Breast epithelium (tissue), 4 donors: Measurements from ENCODE around the gene SPATA19. TPM values are rescaled to one million over a fixed set of nuclear protein-coding genes. Genes with fewer than 3 reads are reported as not detected.

Experiments
- DNase-seq, 2 donors: peaks; one replicate each; pipeline ENCODE4 v3.0.0-alpha.2; 2019; ENCODE audit warnings: low spot score in 2 of 2
- H3K27ac ChIP-seq, 2 donors: fragments of 200-600 bp; sonication (generic) in 1 of 2; one replicate each; pipeline ENCODE4 v1.5.1; 2016 to 2019; ENCODE audit warnings: mild to moderate bottlenecking in 1 of 2
- H3K27me3 ChIP-seq, 2 donors: fragments of 200-600 bp; sonication (generic) in 1 of 2; one replicate each; pipeline versions ENCODE4 v1.5.1 to v1.6.0; 2017 to 2019; ENCODE audit warnings: control low read depth in 1 of 2, mild to moderate bottlenecking in 1 of 2
- H3K36me3 ChIP-seq: fragments of 200-600 bp; one replicate; pipeline ENCODE4 v1.5.1; 2019
- H3K4me1 ChIP-seq, 2 donors: fragments of 200-600 bp; sonication (generic); one replicate each; pipeline ENCODE4 v1.5.1; 2016 to 2019; ENCODE audit warnings: control low read depth in 1 of 2
- H3K4me3 ChIP-seq, 3 donors: fragments of 200-600 bp; sonication (generic); 1 replicate in 2 of 3; 2 replicates in 1 of 3; pipeline ENCODE4 v1.5.1; 2016 to 2019; ENCODE audit warnings: mild to moderate bottlenecking in 3 of 3, moderate library complexity in 2 of 3
- H3K9me3 ChIP-seq, 2 donors: fragments of 200-600 bp; sonication (generic) in 1 of 2; one replicate each; pipeline ENCODE4 v1.5.1; 2016 to 2019; ENCODE audit warnings: control low read depth in 1 of 2
- POLR2A ChIP-seq: fragments of 450-650 bp; IDR thresholded peaks from one replicate; pipeline ENCODE4 v1.6.1; 2016; ENCODE audit warnings: antibody characterized with exemption, mild to moderate bottlenecking, moderate library complexity
- POLR2AphosphoS5 ChIP-seq, 3 donors: sonication (generic); formaldehyde crosslinking; IDR thresholded peaks; one replicate each; pipeline ENCODE4 v1.6.1; 2017; ENCODE audit warnings: antibody characterized with exemption in 3 of 3
- intact Hi-C: fragments of 100-400 bp; cut with DNase I; formaldehyde crosslinking; loops from one replicate; pipeline ENCODE4 v1.15.1; 2023; ENCODE audit warnings: low total_unique reads
- total RNA-seq, 3 donors: library from RNA; depleted of rRNA; stranded (reverse); fragments of >200 nt; gene quantifications; one replicate each; pipeline ENCODE4 v1.1.0, GENCODE V29; 2016
- TF ChIP-seq, protein P1 (sequence below), 3 donors: fragments of 450-650 bp; IDR thresholded peaks; one replicate each; pipeline ENCODE4 v1.5.1; 2016 to 2017; ENCODE audit warnings: antibody characterized with exemption in 3 of 3, mild to moderate bottlenecking in 3 of 3, moderate library complexity in 3 of 3

Gene SPATA19
- total RNA-seq, 3 donors from 2014 or later: not detected

DNA sequence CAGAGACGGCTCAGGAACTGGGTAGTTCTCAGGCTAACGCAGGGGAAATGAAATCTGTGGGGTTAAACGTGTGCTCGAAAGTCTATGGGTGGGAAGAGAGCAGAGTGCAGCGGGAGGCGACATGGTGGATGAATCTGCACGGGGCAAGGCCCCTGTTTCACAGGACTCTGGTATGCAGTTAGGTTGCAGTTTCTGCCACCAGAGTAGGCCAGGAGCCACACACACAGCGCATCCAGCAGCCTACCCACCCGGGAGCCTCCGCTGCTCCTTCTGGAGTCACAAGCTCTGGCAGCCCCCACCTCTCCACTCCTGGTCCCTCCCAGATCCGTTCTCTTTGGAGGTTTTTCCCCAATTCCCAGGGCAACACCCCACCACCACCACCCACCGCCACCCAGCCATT is 27.0 kb downstream of the SPATA19 start:
- peaks cover 0 to 18% of the 10 kb centered on the region in 2 donors for H3K27me3 ChIP-seq
- H3K27ac ChIP-seq: no peak overlapping the region
- no peak overlapping the region for H3K4me3 ChIP-seq
- no peaks in the 10 kb centered on the region for H3K9me3 ChIP-seq
- intact Hi-C loops: no loop called here
- no peaks in the 10 kb centered on the region for H3K4me1 ChIP-seq
- no peaks in the 10 kb centered on the region for H3K36me3 ChIP-seq
- TF ChIP-seq POLR2A (no peak), POLR2AphosphoS5 (IDR thresholded peaks at IDR 0.05) (no peak)
- TF ChIP-seq, protein P1, sequence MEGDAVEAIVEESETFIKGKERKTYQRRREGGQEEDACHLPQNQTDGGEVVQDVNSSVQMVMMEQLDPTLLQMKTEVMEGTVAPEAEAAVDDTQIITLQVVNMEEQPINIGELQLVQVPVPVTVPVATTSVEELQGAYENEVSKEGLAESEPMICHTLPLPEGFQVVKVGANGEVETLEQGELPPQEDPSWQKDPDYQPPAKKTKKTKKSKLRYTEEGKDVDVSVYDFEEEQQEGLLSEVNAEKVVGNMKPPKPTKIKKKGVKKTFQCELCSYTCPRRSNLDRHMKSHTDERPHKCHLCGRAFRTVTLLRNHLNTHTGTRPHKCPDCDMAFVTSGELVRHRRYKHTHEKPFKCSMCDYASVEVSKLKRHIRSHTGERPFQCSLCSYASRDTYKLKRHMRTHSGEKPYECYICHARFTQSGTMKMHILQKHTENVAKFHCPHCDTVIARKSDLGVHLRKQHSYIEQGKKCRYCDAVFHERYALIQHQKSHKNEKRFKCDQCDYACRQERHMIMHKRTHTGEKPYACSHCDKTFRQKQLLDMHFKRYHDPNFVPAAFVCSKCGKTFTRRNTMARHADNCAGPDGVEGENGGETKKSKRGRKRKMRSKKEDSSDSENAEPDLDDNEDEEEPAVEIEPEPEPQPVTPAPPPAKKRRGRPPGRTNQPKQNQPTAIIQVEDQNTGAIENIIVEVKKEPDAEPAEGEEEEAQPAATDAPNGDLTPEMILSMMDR (IDR thresholded peaks at IDR 0.05): no peak
- DNase-seq: no peak

DNA sequence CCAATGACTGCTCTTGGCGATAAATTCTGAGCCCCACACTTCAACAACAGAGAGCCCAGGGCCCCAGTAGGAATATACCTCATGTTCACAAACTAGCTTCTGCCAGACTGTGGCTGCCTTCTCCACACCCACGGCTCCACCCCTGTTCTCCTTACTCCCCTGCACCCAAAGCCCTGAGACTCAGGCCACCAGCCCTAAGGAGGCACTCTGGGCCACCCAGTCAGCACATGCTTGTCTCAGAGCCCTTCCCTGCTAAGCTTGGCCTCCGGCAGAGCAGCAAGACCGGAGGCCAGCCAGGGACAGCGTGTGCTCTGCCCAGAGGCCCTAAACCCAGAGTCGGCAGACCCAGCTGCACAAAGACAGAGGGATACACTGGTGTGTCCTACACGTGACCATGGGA is 27.9 kb downstream of the SPATA19 start:
- no peaks in the 10 kb centered on the region for H3K9me3 ChIP-seq
- H3K27me3 ChIP-seq: peaks cover 0 to 27% of the 10 kb centered on the region in 2 donors
- H3K27ac ChIP-seq: no peak overlapping the region
- intact Hi-C loops: no loop called here
- DNase-seq: no peak
- H3K4me3 ChIP-seq: no peak overlapping the region
- no peaks in the 10 kb centered on the region for H3K36me3 ChIP-seq
- H3K4me1 ChIP-seq: no peaks in the 10 kb centered on the region
- TF ChIP-seq POLR2AphosphoS5 (IDR thresholded peaks at IDR 0.05): no peak
- TF ChIP-seq, protein P1 (IDR thresholded peaks at IDR 0.05): no peak
- TF ChIP-seq POLR2A: no peak

- no peak for TF ChIP-seq POLR2A
- TF ChIP-seq, protein P1 (IDR thresholded peaks at IDR 0.05): no peak
- TF ChIP-seq POLR2AphosphoS5 (IDR thresholded peaks at IDR 0.05): no peak
- DNase-seq: no peak
Measured at GRCh38 chr11:133816146-133816870, 29.0 kb downstream of the SPATA19 start.

DNA sequence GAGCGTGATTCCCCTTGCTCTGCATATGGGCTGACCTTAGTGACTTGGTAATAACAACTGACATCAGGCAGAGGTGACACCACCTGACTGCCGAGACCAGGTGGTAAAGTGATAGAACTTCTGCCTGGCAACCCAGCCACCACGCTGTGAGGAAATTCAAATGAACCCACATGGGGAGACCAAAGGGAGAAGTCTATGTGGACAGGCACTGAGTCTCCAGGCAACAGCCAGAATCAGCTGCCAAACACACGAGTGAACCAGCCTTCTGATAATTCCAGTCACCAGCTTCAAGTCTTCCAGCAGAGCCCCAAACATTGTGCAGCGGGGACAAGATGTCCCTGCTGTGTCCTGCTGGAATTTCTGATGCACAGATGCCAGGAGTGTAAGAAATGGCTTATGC is 29.7 kb downstream of the SPATA19 start:
- Histone ChIP-seq H3K36me3 (no peaks in the 10 kb centered on the region), H3K4me1 (no peaks in the 10 kb centered on the region), H3K4me3 (no peak overlapping the region), H3K9me3 (no peaks in the 10 kb centered on the region), H3K27ac (no peak overlapping the region), H3K27me3 (peaks cover 0 to 42% of the 10 kb centered on the region in 2 donors)
- no peak for TF ChIP-seq POLR2A
- no peak for TF ChIP-seq POLR2AphosphoS5 (IDR thresholded peaks at IDR 0.05)
- TF ChIP-seq, protein P1 (IDR thresholded peaks at IDR 0.05): no peak
- no peak for DNase-seq
- intact Hi-C loops: no loop called here

More at GRCh38 chr11:133816146-133816870, 29.0 kb downstream of the SPATA19 start:
- Histone ChIP-seq H3K27ac (no peak overlapping the region), H3K36me3 (no peaks in the 10 kb centered on the region), H3K4me3 (no peak overlapping the region), H3K27me3 (peaks cover 0 to 36% of the 10 kb centered on the region in 2 donors), H3K9me3 (no peaks in the 10 kb centered on the region), H3K4me1 (no peaks in the 10 kb centered on the region)
- intact Hi-C loops: no loop called here

DNA sequence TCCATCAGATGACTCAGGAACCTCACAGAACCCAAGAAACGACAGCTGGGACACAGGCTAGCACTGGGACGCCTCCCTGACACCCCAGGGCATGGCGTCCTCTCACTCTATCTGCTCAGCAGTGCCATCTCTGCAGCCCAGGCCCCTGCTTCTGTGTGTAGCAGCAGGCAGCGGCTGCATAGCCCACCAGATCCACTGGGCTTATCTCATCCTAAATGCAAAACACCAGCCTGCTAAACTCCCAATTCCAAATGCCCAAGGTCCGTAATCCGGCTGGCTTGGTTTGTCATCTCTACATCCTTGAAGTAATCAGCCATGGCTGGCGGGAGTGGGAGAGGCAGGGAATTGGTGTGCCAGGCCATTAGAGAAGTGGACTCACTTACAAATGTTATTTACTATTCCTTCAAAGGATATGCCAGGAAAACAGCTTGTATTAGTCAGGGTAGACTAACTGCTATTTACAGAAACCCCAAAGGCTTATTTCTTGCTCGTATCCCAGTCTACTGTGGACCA is 30.7 kb downstream of the SPATA19 start:
- Histone ChIP-seq H3K9me3 (no peaks in the 10 kb centered on the region), H3K36me3 (no peaks in the 10 kb centered on the region), H3K4me3 (no peak overlapping the region), H3K27ac (no peak overlapping the region), H3K27me3 (peaks cover 0 to 43% of the 10 kb centered on the region in 2 donors), H3K4me1 (peaks cover 0 to 5% of the 10 kb centered on the region in 2 donors)
- intact Hi-C loops: no loop called here
- no peak for DNase-seq
- TF ChIP-seq POLR2A (no peak), POLR2AphosphoS5 (IDR thresholded peaks at IDR 0.05) (no peak)
- TF ChIP-seq, protein P1 (IDR thresholded peaks at IDR 0.05): no peak
